GM12873 (cell line): ENCODE results near the gene GLRX2.
A peak's percentile ranks its signal among the peaks of the same experiment; 100 is the strongest.

Source experiments
- CTCF ChIP-seq: IDR thresholded peaks from 2 replicates; pipeline ENCODE4 v1.5.1; 2012; ENCODE audit warnings: low read depth, mild to moderate bottlenecking, moderate library complexity, low read length, control low read depth; ENCODE audit not compliant: insufficient read depth; ENCODE audit errors: missing control alignments

Gene GLRX2

GRCh38 chr1:193131266-193131860 lies 26.1 kb upstream of the GLRX2 start:
- no peak for TF ChIP-seq CTCF

- TF ChIP-seq CTCF, result no peak
These were observed 20.2 kb upstream of the GLRX2 start for GRCh38 chr1:193125369-193125768.

GRCh38 chr1:193123751-193124150 lies 18.5 kb upstream of the GLRX2 start:
- TF ChIP-seq CTCF, result no peak

- TF ChIP-seq CTCF, result peak; percentile 84
These were observed 16.7 kb upstream of the GLRX2 start, which contains the start of gene CDC73 for GRCh38 chr1:193121616-193122593. Gene CDC73 (plus strand): TSS chr1:193122031. CDS start chr1:193122201, 170 bp downstream.

GRCh38 chr1:193120604-193121166 lies 15.5 kb upstream of the GLRX2 start:
- no peak for TF ChIP-seq CTCF

GRCh38 chr1:193118803-193119730 lies 13.9 kb upstream of the GLRX2 start:
- no peak for TF ChIP-seq CTCF

GRCh38 chr1:193118194-193118593 lies 13.0 kb upstream of the GLRX2 start:
- no peak for TF ChIP-seq CTCF
